Measurements from ENCODE around the gene LPP. TPM values are rescaled to one million over a fixed set of nuclear protein-coding genes. Genes with fewer than 3 reads are reported as not detected.
A peak's percentile ranks its signal among the peaks of the same experiment; 100 is the strongest.

Gene LPP
- total and polyA plus RNA-seq, 2 of the 4 experiments (the other 2 are of a cell fraction) = 16.0 to 130 TPM

DNA sequence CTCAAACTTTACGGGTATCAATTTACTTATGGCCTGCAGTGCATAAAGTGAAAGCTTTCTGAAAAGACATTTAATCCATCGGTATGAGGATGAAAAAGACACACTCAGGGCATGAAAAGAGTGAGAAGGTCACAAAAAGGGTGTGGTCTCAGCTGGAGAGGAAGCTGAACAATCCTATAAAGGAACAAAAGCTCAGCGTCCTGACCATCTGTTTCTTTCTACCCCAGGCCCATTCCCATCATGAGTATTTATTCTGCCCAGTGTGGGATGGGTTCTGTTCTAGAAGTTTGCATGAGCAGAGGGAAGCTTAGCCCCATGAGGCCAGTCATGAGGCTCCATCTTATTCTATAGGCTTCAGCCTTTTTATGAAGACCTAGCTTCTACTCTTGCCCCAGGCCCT lies 144.6 kb downstream of the LPP start:
- Histone ChIP-seq H3K9me1 (ENCODE audit: insufficient read depth, low read length) (peaks cover 29% of the 10 kb centered on the region), H3K23ac (ENCODE audit: low read depth, low read length) (no peak overlapping the region), H4K5ac (ENCODE audit: low read depth, low read length) (no peak overlapping the region), H2BK15ac (ENCODE audit: low read depth, low read length) (no peak overlapping the region), H2AFZ (replicated peaks; ENCODE audit: low read length, poor library complexity) (no peak overlapping the region), H2BK20ac (ENCODE audit: low read depth, low read length) (no peak overlapping the region), H3K4me3 (ENCODE audit: insufficient read depth, low read depth, low read length) (no peak overlapping the region), H3K9me3 (ENCODE audit: control insufficient read depth, insufficient read depth, low read length) (no peaks in the 10 kb centered on the region), H3K27me3 (ENCODE audit: control insufficient read depth, insufficient read depth, low read length) (no peaks in the 10 kb centered on the region), H3K18ac (ENCODE audit: low read depth, low read length) (no peak overlapping the region), H2BK120ac (ENCODE audit: low read depth, low read length) (no peak overlapping the region; the same call in 1 of the 2 replicates), H3K14ac (replicated peaks; ENCODE audit: low read depth, low read length) (peak overlapping the region; percentile 58), H3K79me1 (ENCODE audit: low read depth in 1 of 2, low read length in 2 of 2) (peaks cover 52 to 77% of the 10 kb centered on the region in 2 experiments), H2AK9ac (replicated peaks; ENCODE audit: low read depth, low read length, poor library complexity) (no peak overlapping the region), H3K4me1 (ENCODE audit: control insufficient read depth, insufficient read depth, low read length) (peaks cover 23% of the 10 kb centered on the region), H4K91ac (ENCODE audit: insufficient read depth, low read depth, low read length) (no peak overlapping the region), H3K4ac (ENCODE audit: low read depth, low read length) (peak overlapping the region; percentile 20; the same call in 1 of the 2 replicates), H4K8ac (ENCODE audit: low read depth in 2 of 2, low read length in 2 of 2) (no peak overlapping the region), H2AK5ac (ENCODE audit: low read depth, low read length) (peak overlapping the region; percentile 22; the same call in 1 of the 2 replicates), H3K4me2 (ENCODE audit: low read depth, low read length) (no peak overlapping the region), H2BK5ac (ENCODE audit: low read depth, low read length, poor library complexity, severe bottlenecking) (no peak overlapping the region), H3K36me3 (ENCODE audit: control insufficient read depth, insufficient read depth, low read length) (peaks cover 2% of the 10 kb centered on the region; the same call in 1 of the 2 replicates), H3K56ac (ENCODE audit: extremely low read depth, insufficient read depth, low read length) (no peak overlapping the region), H3K9ac (ENCODE audit: low read depth, low read length) (no peak overlapping the region), H4K20me1 (ENCODE audit: insufficient read depth, low read length) (peaks cover 57% of the 10 kb centered on the region), H3K27ac (ENCODE audit: insufficient read depth, low read length) (no peak overlapping the region)
- POLR2A ChIA-PET (ENCODE audit: unreplicated experiment) = no interaction called here
- ATAC-seq (ENCODE audit: low read depth) (no peak), DNase-seq (no peak)
- in situ Hi-C loops (cut with MboI; ENCODE audit: low sequenced_read_pairs) = no loop called here
- WGBS, 2 experiments (ENCODE audit: extremely low coverage in 2 of 2, insufficient read length in 1 of 2) = no CpG with 5 or more reads among the region's 3 CpGs
- CTCF ChIA-PET = interaction anchor here (1.3 kb wide), 1 partner anchor 16 kb away, joined by 6 read pairs; no protein-coding TSS in a partner anchor
- no peak for TF ChIP-seq RCOR1 (IDR thresholded peaks at IDR 0.05; ENCODE audit: insufficient replicate concordance, low read length)
- no peak for TF ChIP-seq MAZ (IDR thresholded peaks at IDR 0.05; ENCODE audit: borderline replicate concordance, low read depth, low read length)
- no peak for TF ChIP-seq POLR2A (IDR thresholded peaks at IDR 0.05; ENCODE audit: low read depth, low read length)
- no peak for TF ChIP-seq SMC3 (IDR thresholded peaks at IDR 0.05; ENCODE audit: low read depth, low read length)
- no peak for TF ChIP-seq BHLHE40 (IDR thresholded peaks at IDR 0.05; ENCODE audit: low read depth, low read length)
- TF ChIP-seq, protein P1, sequence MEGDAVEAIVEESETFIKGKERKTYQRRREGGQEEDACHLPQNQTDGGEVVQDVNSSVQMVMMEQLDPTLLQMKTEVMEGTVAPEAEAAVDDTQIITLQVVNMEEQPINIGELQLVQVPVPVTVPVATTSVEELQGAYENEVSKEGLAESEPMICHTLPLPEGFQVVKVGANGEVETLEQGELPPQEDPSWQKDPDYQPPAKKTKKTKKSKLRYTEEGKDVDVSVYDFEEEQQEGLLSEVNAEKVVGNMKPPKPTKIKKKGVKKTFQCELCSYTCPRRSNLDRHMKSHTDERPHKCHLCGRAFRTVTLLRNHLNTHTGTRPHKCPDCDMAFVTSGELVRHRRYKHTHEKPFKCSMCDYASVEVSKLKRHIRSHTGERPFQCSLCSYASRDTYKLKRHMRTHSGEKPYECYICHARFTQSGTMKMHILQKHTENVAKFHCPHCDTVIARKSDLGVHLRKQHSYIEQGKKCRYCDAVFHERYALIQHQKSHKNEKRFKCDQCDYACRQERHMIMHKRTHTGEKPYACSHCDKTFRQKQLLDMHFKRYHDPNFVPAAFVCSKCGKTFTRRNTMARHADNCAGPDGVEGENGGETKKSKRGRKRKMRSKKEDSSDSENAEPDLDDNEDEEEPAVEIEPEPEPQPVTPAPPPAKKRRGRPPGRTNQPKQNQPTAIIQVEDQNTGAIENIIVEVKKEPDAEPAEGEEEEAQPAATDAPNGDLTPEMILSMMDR (conservative IDR thresholded peaks at IDR 0.05; ENCODE audit: low read depth, low read length) = no peak
- no peak for TF ChIP-seq MXI1 (IDR thresholded peaks at IDR 0.05; ENCODE audit: borderline replicate concordance, low read depth, low read length)
- TF ChIP-seq CEBPB (IDR thresholded peaks at IDR 0.05; ENCODE audit: low read depth, low read length) = no peak
- TF ChIP-seq, protein P2, sequence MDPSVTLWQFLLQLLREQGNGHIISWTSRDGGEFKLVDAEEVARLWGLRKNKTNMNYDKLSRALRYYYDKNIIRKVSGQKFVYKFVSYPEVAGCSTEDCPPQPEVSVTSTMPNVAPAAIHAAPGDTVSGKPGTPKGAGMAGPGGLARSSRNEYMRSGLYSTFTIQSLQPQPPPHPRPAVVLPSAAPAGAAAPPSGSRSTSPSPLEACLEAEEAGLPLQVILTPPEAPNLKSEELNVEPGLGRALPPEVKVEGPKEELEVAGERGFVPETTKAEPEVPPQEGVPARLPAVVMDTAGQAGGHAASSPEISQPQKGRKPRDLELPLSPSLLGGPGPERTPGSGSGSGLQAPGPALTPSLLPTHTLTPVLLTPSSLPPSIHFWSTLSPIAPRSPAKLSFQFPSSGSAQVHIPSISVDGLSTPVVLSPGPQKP (IDR thresholded peaks at IDR 0.05; ENCODE audit: borderline replicate concordance, low read depth, low read length) = no peak
- no peak for TF ChIP-seq NFE2L2 (IDR thresholded peaks at IDR 0.05; ENCODE audit: low read depth, low read length)
- TF ChIP-seq CHD1 (IDR thresholded peaks at IDR 0.05; ENCODE audit: low read depth, low read length) = no peak
- TF ChIP-seq, protein P3, sequence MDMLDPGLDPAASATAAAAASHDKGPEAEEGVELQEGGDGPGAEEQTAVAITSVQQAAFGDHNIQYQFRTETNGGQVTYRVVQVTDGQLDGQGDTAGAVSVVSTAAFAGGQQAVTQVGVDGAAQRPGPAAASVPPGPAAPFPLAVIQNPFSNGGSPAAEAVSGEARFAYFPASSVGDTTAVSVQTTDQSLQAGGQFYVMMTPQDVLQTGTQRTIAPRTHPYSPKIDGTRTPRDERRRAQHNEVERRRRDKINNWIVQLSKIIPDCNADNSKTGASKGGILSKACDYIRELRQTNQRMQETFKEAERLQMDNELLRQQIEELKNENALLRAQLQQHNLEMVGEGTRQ (IDR thresholded peaks at IDR 0.05; ENCODE audit: low read depth, low read length) = no peak
- no peak for TF ChIP-seq RAD21 (IDR thresholded peaks at IDR 0.05; ENCODE audit: low read length)
- TF ChIP-seq FOS (IDR thresholded peaks at IDR 0.05; ENCODE audit: low read depth, low read length) = no peak
- no peak for TF ChIP-seq RFX5 (IDR thresholded peaks at IDR 0.05; ENCODE audit: low read depth, low read length)
- intact Hi-C loops (cut with micrococcal nuclease) = no loop called here
- BruUV-seq (replicated peaks) = no TSS peak
- dilution Hi-C loops (cut with HindIII; ENCODE audit: low sequenced_read_pairs, unreplicated experiment) = no loop called here
